Stimulated activated CD8-positive, alpha-beta memory T cell treated with anti-CD3 and anti-CD28 coated beads, Interleukin-7, amount 100 ng/mL, for 24 hours (primary cell): ENCODE results near the gene MYCBP.
"Not testable (repeated sequence)": the region's sequence is repeated elsewhere in the genome, so short reads cannot be mapped to it uniquely, and the experiment has no call there.

Experiments
- DNase-seq: peaks from one replicate; pipeline ENCODE4 v3.0.0-alpha.2; 2020; ENCODE audit warnings: low read depth

The MYCBP gene

GRCh38 chr1:38873027-38873969 is at the start of gene MYCBP:
MYCBP (minus strand) TSS chr1:38873348; CDS start chr1:38873305, 43 bp downstream.
- peak; percentile 88 for DNase-seq

DNA sequence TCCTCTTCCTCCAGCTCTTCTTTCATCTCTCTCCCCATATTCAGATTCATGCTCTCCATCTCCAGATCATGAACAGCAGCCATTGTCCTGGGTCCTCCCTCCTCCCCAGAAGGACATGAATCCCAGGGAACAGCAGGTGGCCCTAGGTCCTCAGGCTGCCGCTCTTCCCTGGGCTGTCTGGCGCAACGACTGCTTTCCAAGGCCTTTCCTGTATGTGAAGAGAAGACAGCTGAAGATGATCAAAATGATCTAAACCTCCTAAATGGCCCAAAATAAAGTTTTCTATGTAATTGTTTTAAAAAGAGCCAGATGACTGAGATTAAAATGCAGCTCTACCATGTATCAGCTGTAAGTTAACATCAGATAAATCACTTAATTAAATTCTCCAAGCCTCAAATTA is 46.0 kb upstream of the MYCBP start:
- no peak for DNase-seq

DNA sequence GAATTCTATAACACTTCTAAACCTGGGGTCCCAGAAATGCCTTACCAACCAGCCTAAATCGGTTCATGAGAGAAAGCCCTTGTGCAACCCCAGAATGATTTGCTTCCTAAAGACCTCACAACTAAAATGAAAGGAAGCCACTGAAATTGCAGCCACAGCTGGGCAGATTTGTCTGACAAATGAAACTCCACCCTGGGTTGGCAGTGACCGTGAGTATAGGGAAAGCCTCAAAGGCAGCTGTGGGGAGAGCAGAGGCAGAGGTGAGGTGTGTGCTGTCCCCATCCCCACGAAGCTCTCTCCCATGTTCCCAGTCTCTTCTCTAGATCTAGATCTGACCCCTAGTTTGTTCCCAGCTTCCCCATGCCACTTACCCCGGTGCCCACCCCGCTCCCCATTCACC is 45.4 kb upstream of the MYCBP start:
- no peak for DNase-seq

GRCh38 chr1:38917772-38918171 is 44.6 kb upstream of the MYCBP start:
- DNase-seq: no peak

GRCh38 chr1:38917337-38917736 is 44.2 kb upstream of the MYCBP start:
- DNase-seq: no peak

GRCh38 chr1:38915352-38915948 is 42.3 kb upstream of the MYCBP start:
- no peak for DNase-seq

DNA sequence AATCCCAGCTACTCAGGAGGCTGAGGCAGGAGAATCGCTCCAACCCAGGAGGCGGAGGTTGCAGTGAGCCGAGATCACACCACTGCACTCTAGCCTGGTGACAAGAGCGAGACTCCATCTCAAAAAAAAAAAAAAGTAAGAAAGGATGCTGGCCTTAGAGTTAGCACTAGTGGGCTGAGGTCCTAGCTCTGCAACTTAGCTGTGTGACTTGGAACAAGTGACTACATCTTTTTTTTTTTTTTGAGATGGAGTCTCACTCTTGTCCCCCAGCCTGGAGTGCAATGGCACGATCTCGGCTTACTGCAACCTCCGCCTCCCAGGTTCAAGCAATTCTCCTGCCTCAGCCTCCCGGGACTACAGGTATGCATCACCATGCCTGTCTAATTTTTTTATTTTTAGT is 41.8 kb upstream of the MYCBP start:
- DNase-seq: not testable (repeated sequence)

GRCh38 chr1:38908821-38909220 is 35.7 kb upstream of the MYCBP start:
- DNase-seq: no peak

DNA sequence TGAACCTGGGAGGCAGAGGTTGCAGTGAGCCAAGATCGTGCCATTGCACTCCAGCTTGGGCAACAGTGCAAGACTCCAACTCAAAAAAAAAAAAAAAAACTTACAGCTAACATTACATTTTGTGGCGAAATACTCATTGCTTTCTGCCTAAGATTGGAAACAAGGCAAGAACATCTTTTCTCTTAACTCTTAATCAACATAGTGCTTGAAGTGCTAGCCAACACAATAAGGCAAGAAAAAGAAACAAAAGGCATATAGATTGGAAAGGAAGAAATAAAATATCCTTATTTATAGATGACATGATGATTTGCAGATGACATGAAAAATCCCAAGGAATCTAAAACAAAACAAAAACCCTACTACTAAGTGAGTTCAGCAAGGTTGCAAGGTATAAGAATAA is 32.8 kb upstream of the MYCBP start:
- DNase-seq: no peak

GRCh38 chr1:38899560-38899959 is 26.4 kb upstream of the MYCBP start:
- no peak for DNase-seq

DNA sequence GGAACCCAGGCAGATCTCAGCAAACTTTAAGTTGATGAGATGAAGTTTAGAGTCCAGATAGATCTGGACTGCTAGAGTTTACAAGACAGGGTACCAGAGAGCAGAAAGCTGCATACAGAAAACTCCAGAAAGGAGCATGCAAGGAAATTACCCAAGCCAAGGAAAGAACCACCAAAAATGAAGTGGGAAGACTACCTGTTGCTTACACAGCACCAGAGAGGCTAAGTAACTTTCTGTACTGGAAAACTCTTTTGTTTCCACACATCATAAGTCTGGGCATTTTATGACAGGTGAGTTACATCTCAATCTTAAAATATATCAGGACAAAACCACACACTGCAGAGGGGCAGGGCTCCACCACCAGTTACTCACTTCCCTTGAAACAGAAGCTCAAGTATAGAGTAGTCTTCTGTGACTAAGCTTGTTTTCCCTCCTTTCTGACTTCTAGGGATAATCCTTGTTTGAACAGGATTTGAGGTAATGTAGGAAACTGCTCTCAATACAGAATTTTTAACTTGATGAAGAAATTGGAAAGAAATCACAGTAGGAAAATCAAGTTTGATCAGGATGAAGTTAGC is 25.6 kb upstream of the MYCBP start:
- no peak for DNase-seq

DNA sequence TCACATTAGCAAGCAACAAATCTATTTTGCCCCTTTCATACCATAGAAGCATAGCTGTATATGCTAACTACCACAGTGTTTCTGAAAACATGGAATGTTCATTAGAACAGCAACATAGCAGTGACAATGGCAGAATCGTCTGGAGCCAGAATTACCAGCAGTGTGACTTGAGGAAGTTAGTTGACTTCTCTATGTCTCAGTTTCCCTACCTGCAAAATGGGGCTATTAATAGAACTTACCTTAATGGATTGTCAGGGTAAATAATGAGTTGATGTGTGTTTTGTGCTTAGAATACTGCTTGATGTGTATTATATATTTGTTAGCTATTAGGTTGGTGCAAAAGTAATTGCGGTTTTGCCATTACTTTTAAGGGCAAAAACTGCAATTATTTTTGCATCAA is 23.0 kb upstream of the MYCBP start:
- no peak for DNase-seq

- DNase-seq: no peak
These were observed 19.8 kb upstream of the MYCBP start for GRCh38 chr1:38892976-38893375.

DNA sequence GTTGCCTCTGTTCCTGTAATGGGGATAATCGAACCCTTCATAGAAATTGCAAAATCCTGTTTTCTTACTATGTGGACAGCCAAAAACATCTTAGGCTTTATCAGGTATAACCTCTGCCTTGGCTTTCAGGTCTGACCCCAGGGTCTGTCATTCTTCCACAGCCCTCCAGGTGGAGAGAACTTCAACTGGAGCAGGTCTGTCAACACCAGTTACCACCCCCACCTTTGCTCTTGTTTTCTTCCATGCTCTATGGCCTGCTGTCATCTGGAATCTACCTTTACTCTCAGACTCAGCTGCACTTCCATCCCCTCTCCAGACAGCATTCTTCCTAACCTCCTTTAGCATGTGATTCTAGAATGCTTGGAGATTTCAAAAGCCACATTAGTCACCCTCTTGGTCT is 18.6 kb upstream of the MYCBP start:
- no peak for DNase-seq

- no peak for DNase-seq
These were observed 16.4 kb upstream of the MYCBP start for GRCh38 chr1:38889589-38889988.

GRCh38 chr1:38888423-38889333 is 15.5 kb upstream of the MYCBP start:
- DNase-seq: no peak

DNA sequence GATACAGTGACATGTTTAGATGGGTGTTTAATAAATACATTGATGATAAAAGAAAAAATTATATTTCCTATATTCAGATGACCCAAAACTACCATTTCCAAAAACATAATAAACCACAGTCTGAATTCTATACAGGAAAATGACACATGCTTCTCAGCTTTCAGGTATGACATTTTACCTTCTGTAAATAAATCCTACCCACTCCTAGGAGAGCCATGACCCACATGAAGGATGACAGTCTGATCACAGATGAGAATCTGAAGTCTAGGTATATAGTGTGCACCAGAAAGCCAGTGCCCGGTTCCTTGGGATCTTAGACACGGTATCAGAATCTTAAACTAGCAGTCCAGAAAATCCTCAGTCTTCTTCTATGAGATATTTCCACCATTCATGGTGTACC is 11.9 kb upstream of the MYCBP start:
- no peak for DNase-seq

- no peak for DNase-seq
These were observed 8.3 kb upstream of the MYCBP start, which contains the start of gene GJA9 for GRCh38 chr1:38881487-38881886. GJA9 (minus strand) TSS chr1:38881587; CDS start chr1:38876098, 5,489 bp downstream.

DNA sequence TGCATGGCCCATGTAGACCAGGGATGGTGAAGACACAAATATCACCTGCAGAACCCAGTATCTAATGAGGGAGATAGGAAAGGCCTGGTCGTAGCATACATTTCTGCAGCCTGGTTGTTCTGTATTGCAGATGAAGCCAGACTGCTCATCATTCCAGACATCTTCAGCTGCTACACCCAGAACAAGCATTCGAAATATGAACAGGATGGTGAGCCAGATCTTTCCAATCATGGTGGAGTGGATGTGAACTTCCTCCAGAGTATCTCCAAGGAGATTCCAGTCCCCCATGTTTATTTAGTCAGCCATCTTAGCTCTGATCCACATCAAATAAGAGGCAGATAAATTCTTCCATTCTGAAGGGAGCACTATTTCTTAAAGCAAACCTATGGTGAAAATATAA is 2.7 kb upstream of the MYCBP start:
- DNase-seq: no peak

GRCh38 chr1:38872401-38873026 is 634 bp downstream of the MYCBP start:
- DNase-seq: peak; percentile 18

DNA sequence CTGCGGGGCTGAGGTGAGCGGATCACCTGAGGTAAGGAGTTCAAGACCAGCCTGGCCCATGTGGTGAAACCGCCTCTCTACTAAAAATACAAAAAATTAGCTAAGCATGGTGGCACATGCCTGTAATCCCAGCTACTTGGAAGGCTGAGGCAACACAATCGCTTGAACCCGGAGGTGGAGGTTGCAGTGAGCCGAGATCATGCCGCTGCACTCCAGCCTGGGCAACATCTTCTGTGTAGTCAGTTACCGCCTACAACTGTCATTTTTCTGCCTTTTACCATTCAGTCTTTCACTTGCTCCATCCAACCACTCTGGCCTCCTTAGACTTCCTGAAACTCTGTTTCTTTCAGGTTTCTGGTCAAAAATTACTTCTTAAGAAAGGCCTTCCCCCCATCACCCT is 2.2 kb downstream of the MYCBP start:
- no peak for DNase-seq

- no peak for DNase-seq
These were observed 5.9 kb downstream of the MYCBP start for GRCh38 chr1:38867208-38867607.
